IPS DF 4.7 (cell line): ENCODE data around the gene ARPC2.

Source experiments
- DNase-seq: peaks from one replicate; pipeline ENCODE4 v3.0.0-alpha.2; 2013; ENCODE audit warnings: low spot score; ENCODE audit errors: extremely low read depth

Gene ARPC2

DNA sequence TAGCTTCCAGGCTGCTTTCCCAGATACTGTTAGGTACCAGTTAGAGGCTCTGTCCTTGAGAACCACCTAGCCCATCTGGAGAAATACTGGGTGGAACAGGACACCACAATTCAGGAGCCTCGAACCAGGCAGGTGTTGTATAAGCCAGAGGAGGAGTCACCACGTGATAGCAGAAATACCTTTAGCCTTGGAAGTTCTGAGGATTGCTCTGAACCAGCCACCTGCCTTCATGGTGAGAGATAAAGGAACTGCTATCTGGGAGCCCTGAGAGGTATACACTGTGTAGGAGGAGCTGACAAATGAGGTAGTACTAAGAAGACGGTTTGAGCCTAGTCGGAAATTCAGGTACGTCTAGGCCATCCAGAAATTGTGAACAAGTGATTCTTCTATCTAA, 36.2 kb downstream of the ARPC2 start:
- DNase-seq, result no peak

- no peak for DNase-seq
Observed at GRCh38 chr2:218255446-218255845, 38.5 kb downstream of the ARPC2 start.

DNA sequence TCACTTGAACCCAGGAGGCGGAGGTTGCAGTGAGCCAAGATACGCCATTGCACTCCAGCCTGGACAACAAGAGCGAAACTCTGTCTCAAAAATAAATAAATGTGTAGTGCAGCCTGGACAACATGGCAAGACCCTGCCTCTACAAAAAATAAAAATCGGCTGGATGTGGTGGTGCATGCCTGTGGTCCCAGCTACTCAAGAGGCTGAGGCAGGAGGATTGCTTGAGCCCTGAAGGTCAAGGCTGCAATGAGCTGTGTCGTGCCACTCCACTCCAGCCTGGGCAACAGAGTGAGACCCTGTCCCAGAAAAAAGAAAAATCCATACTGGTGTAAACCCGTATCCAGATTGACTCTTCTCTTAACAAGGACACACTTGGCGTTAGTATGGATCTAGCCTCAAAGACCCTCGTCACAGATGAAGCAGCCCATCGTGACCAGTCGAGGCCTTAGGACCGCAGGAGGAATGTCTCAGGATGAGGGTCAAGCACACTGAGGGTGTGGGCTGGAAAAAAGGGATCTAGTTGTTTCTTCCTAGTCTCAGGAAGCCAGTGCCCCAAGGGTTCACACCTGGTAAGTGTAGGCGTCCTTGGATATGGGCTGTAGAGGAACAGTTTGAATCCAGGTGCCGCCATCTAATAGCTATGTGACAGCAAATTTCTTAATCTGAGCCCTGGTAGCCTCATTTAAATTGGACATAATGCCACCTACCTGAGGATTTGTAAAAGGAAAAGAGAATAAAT, 39.8 kb downstream of the ARPC2 start:
- DNase-seq, result no peak

- peak; percentile 76 for DNase-seq
Observed at GRCh38 chr2:218257390-218257981, 40.5 kb downstream of the ARPC2 start.

DNA sequence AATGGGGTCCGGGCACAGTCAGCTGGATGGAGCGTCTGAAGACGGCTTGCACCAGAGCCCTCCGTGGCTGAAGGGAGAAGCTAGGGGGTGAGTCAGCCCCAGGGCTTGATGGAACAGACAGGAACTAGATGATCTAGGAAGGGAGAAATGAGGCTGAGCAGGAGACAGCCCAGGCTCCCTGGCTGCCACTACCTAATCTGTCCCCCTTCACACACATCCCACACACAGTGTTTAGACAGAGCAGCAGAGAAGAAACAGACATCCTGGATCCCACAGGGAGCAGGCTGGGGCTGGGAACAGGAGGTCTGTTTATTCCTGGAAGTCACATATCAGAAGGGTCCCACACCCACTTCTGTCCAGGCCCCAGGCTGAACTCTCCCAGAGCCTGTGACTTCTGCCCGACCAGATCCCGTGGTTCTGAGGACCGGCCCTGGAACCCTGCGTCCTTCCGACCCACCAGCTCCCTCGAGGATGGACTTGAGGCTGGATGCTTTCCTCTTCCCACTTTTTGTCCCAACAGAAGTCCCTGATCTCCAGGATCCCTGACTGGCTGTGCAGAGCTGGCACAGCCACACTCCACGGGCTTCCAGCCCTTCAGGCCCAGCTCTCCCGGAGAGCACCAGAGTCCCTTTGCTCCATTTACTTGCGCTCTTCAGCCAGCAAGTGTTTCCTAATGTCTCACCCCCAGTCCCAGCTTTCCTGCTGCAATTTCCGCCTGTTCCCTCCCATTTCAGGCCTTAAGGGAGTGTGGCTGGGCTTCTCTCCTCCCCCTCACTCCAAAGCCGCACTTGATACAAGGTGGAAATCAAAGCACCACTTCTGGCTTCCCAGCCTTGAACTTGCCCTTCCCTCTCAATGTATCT, 42.3 kb downstream of the ARPC2 start:
- DNase-seq, result no peak

DNA sequence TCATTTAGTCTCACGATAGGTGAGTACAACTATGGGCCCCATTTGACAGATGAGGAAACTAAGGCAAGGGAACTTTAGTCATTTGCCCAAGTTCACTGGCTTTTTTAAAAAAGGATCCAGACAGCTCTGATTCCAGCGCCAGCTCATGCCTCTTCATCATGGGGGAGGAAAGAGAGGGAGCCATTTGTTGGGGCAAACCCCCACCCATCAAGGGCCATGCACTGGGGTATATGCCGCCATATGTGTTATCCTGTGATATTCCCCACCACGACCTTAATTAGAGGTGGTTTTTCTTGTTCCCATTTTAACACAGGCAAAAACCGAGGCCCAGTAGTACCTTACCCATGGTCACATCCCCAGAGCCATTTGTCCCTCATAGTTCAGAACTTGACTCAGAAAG, 43.2 kb downstream of the ARPC2 start:
- DNase-seq, result no peak

- DNase-seq, result no peak
Observed at GRCh38 chr2:218260742-218261422, 43.9 kb downstream of the ARPC2 start, which contains the start of gene GPBAR1. Gene GPBAR1 (plus strand): TSS chr2:218261015. CDS start chr2:218262725, 1,710 bp downstream.

GRCh38 chr2:218261423-218262236, 44.6 kb downstream of the ARPC2 start:
- no peak for DNase-seq

DNA sequence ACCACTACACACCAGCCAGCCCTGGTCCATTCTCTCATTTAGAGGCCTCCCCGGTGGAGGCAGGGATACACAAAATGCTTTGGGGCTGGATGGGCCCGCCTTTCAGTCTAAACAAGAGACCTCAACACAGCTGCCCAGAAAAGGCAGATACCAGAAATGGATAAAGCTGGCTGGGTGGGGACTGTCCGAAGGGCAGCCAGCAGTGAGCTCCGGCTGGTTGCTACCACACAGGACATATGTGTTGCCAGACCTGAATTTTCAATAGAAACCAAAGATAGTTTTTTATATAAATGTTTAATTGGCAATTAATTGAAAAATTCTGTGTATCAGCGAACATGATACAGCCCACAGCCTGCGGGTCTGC, 45.2 kb downstream of the ARPC2 start:
- DNase-seq, result no peak

DNA sequence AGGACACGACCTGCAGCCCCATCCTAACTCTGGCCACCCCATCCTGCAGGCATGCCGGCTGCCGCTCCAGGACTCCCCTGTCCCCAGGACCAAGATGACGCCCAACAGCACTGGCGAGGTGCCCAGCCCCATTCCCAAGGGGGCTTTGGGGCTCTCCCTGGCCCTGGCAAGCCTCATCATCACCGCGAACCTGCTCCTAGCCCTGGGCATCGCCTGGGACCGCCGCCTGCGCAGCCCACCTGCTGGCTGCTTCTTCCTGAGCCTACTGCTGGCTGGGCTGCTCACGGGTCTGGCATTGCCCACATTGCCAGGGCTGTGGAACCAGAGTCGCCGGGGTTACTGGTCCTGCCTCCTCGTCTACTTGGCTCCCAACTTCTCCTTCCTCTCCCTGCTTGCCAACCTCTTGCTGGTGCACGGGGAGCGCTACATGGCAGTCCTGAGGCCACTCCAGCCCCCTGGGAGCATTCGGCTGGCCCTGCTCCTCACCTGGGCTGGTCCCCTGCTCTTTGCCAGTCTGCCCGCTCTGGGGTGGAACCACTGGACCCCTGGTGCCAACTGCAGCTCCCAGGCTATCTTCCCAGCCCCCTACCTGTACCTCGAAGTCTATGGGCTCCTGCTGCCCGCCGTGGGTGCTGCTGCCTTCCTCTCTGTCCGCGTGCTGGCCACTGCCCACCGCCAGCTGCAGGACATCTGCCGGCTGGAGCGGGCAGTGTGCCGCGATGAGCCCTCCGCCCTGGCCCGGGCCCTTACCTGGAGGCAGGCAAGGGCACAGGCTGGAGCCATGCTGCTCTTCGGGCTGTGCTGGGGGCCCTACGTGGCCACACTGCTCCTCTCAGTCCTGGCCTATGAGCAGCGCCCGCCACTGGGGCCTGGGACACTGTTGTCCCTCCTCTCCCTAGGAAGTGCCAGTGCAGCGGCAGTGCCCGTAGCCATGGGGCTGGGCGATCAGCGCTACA, 45.9 kb downstream of the ARPC2 start:
- no peak for DNase-seq

GRCh38 chr2:218263817-218264641, 47.0 kb downstream of the ARPC2 start:
- no peak for DNase-seq

- no peak for DNase-seq
Observed at GRCh38 chr2:218264773-218265561, 48.0 kb downstream of the ARPC2 start.

- no peak for DNase-seq
Observed at GRCh38 chr2:218265626-218266025, 48.6 kb downstream of the ARPC2 start.

GRCh38 chr2:218266316-218266979, 49.5 kb downstream of the ARPC2 start:
- DNase-seq, result no peak

DNA sequence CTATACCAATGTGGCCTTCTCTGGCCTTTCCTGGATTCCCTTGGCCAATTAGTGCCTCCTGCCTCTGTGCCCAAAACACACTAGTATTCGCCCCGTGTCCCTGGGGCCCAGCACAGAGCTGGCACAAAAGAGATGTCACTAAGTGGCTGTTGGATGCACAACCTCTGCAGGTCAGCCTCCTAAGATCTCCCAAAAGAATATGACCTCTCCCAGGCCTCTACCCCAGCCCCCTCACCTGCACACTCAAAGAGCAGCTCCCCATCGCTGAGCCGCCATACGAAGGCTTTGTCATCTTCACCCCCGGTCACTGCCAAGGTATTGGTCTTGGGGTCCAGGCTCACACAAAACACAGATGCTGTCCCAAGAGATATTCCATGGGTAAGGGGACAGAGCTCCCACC, 50.3 kb downstream of the ARPC2 start:
- no peak for DNase-seq

- DNase-seq, result peak; percentile 90
Observed at GRCh38 chr2:218269900-218270720, 53.1 kb downstream of the ARPC2 start, which contains the start of the genes AAMP and PNKD. Gene AAMP (minus strand): TSS chr2:218270137. CDS start chr2:218270086, 51 bp downstream. Gene PNKD (plus strand): TSS chr2:218270519. CDS start chr2:218270536, 17 bp downstream.
